CD14-positive monocyte (primary cell): ENCODE results near the gene SFMBT2. TPM values are rescaled to one million over a fixed set of nuclear protein-coding genes. Genes with fewer than 3 reads are reported as not detected.

Experiments used
- DNase-seq, 3 donors: peaks; one replicate each; pipeline ENCODE4 v3.0.0-alpha.2; 2011 to 2022
- H2AFZ ChIP-seq: 2 replicates; pipeline ENCODE4 v1.6.0; 2012; ENCODE audit warnings: mild to moderate bottlenecking, low read depth, low read length, inconsistent platforms; ENCODE audit not compliant: insufficient read depth, poor library complexity, severe bottlenecking
- H3K27ac ChIP-seq, 2 donors: 1 replicate in 1 of 2; 2 replicates in 1 of 2; pipeline ENCODE4 v1.5.1; 2012 to 2013; ENCODE audit warnings: low read length in 2 of 2, control low read depth in 1 of 2, inconsistent platforms in 1 of 2, low read depth in 1 of 2, mild to moderate bottlenecking in 1 of 2
- H3K27me3 ChIP-seq, 2 donors: one replicate each; pipeline versions ENCODE4 v1.6.0 to v1.6.1; 2011 to 2013; ENCODE audit warnings: low read length in 2 of 2; ENCODE audit not compliant: control insufficient read depth in 2 of 2, insufficient read depth in 2 of 2
- H3K36me3 ChIP-seq, 2 donors: replicated peaks in 1 of 2; 1 replicate in 1 of 2; 2 replicates in 1 of 2; pipeline versions ENCODE4 v1.5.1 to v1.6.1; 2012 to 2013; ENCODE audit warnings: low read length in 2 of 2, control low read depth in 1 of 2, inconsistent platforms in 1 of 2, mild to moderate bottlenecking in 1 of 2; ENCODE audit not compliant: insufficient read depth in 2 of 2, control insufficient read depth in 1 of 2
- H3K4me1 ChIP-seq, 2 donors: 1 replicate in 1 of 2; 2 replicates in 1 of 2; pipeline versions ENCODE4 v1.5.1 to v1.6.1; 2012 to 2013; ENCODE audit warnings: low read length in 2 of 2, control low read depth in 1 of 2, inconsistent platforms in 1 of 2, mild to moderate bottlenecking in 1 of 2, moderate library complexity in 1 of 2; ENCODE audit not compliant: insufficient read depth in 2 of 2, control insufficient read depth in 1 of 2
- H3K4me2 ChIP-seq: replicated peaks from 2 replicates; pipeline ENCODE3; 2012; ENCODE audit warnings: low read length, moderate library complexity, mild to moderate bottlenecking; ENCODE audit not compliant: poor library complexity, severe bottlenecking; ENCODE audit errors: extremely low read depth
- H3K4me3 ChIP-seq, 3 experiments: fragments of 200-600 bp in 1 of 3; sonication (generic) in 1 of 3; replicated peaks in 1 of 3; 1 replicate in 2 of 3; 2 replicates in 1 of 3; pipeline ENCODE4 v1.5.1; 2011 to 2013; ENCODE audit warnings: low read length in 3 of 3, mild to moderate bottlenecking in 3 of 3, control low read depth in 2 of 3, low read depth in 2 of 3, inconsistent platforms in 1 of 3, moderate library complexity in 1 of 3
- H3K79me2 ChIP-seq: 2 replicates; pipeline ENCODE4 v1.6.0; 2012; ENCODE audit warnings: mild to moderate bottlenecking, control low read depth, inconsistent platforms, low read length, moderate library complexity; ENCODE audit not compliant: insufficient read depth
- H3K9ac ChIP-seq: 2 replicates; pipeline ENCODE4 v1.6.0; 2017; ENCODE audit warnings: low read length, mild to moderate bottlenecking; ENCODE audit not compliant: insufficient read depth, poor library complexity, severe bottlenecking
- H3K9me3 ChIP-seq, 2 donors: replicated peaks in 1 of 2; 1 replicate in 1 of 2; 2 replicates in 1 of 2; pipeline versions ENCODE4 v1.5.1 to v1.6.1; 2012 to 2013; ENCODE audit warnings: low read length in 2 of 2, control low read depth in 1 of 2; ENCODE audit not compliant: control insufficient read depth in 1 of 2, insufficient read depth in 1 of 2
- H4K20me1 ChIP-seq: 2 replicates; pipeline ENCODE4 v1.6.0; 2012; ENCODE audit warnings: mild to moderate bottlenecking, low read length, control low read depth, moderate library complexity; ENCODE audit not compliant: insufficient read depth
- H3K27ac Mint-ChIP-seq, 7 donors: one replicate each; pipeline ENCODE4 v1.8.0; 2020; ENCODE audit warnings: mild to moderate bottlenecking in 7 of 7, mixed read lengths in 7 of 7, moderate library complexity in 6 of 7, inconsistent platforms in 2 of 7
- H3K27me3 Mint-ChIP-seq, 3 donors: one replicate each; pipeline ENCODE4 v1.8.0; 2021 to 2022; ENCODE audit warnings: low read depth in 3 of 3, mild to moderate bottlenecking in 3 of 3, mixed read lengths in 3 of 3, moderate library complexity in 3 of 3, inconsistent platforms in 1 of 3
- H3K36me3 Mint-ChIP-seq, 2 donors: one replicate each; pipeline ENCODE4 v1.8.0; 2020; ENCODE audit warnings: mixed read lengths in 2 of 2, inconsistent platforms in 1 of 2, mild to moderate bottlenecking in 1 of 2
- H3K4me1 Mint-ChIP-seq: one replicate; pipeline ENCODE4 v1.8.0; 2020; ENCODE audit warnings: mild to moderate bottlenecking, mixed read lengths
- H3K4me3 Mint-ChIP-seq, 2 donors: one replicate each; pipeline ENCODE4 v1.8.0; 2020; ENCODE audit warnings: mild to moderate bottlenecking in 2 of 2, mixed read lengths in 2 of 2, moderate library complexity in 1 of 2
- H3K9me3 Mint-ChIP-seq, 7 donors: one replicate each; pipeline ENCODE4 v1.8.0; 2020 to 2022; ENCODE audit warnings: mixed read lengths in 7 of 7, mild to moderate bottlenecking in 6 of 7, moderate library complexity in 6 of 7, inconsistent platforms in 2 of 7
- WGBS: methylation state at CpG from one replicate; pipeline ENCODE4 v1.1.5; 2013; ENCODE audit warnings: missing lambda C conversion rate; ENCODE audit not compliant: insufficient coverage; 5-methylcytosine and 5-hydroxymethylcytosine counted together
- intact Hi-C, 2 donors: fragments of 100-400 bp; cut with micrococcal nuclease; formaldehyde crosslinking; loops; one replicate each; pipeline versions ENCODE4 v1.15.0 to v1.15.1; 2023
- polyA plus RNA-seq, 3 donors: library from polyadenylated mRNA; depleted of rRNA in 1 of 3; unstranded in 2 of 3; stranded (reverse) in 1 of 3; fragments of 300-500 nt in 2 of 3; fragments of >200 nt in 1 of 3; fragmentation: Illumina TruSeq in 2 of 3; gene quantifications; 1 replicate in 2 of 3; 2 replicates in 1 of 3; pipeline ENCODE4 v1.2.3, GENCODE V29; 2012 to 2021
- TF ChIP-seq, protein P1 (sequence below): fragments of 200-600 bp; IDR thresholded peaks from one replicate; pipeline ENCODE4 v1.8.0; 2022; ENCODE audit warnings: antibody characterized with exemption, mild to moderate bottlenecking

Gene SFMBT2
- polyA plus RNA-seq, 3 donors: 0.53 to 10.9 (median 1.6) TPM

- 95% methylated on average over 9 of the region's 11 CpGs for WGBS
- H3K9ac ChIP-seq: no peak overlapping the region
- no peak overlapping the region for H3K4me2 ChIP-seq
- Mint-ChIP-seq H3K4me1 (peaks cover 21% of the 10 kb centered on the region), H3K4me3 (no peak overlapping the region), H3K27me3 (peaks cover 0 to 2% (median 0%) of the 10 kb centered on the region in 3 donors), H3K27ac (peak overlapping the region in 1 of 7 donors; percentile 50), H3K9me3 (no peaks in the 10 kb centered on the region), H3K36me3 (peaks cover 13% of the 10 kb centered on the region in 2 donors)
- H3K27ac ChIP-seq: peak overlapping the region in 1 of 2 donors; percentile 0
- intact Hi-C loops: no loop called here
- no peak overlapping the region for H2AFZ ChIP-seq
- H4K20me1 ChIP-seq: no peaks in the 10 kb centered on the region
- H3K27me3 ChIP-seq: no peaks in the 10 kb centered on the region
- TF ChIP-seq, protein P1, sequence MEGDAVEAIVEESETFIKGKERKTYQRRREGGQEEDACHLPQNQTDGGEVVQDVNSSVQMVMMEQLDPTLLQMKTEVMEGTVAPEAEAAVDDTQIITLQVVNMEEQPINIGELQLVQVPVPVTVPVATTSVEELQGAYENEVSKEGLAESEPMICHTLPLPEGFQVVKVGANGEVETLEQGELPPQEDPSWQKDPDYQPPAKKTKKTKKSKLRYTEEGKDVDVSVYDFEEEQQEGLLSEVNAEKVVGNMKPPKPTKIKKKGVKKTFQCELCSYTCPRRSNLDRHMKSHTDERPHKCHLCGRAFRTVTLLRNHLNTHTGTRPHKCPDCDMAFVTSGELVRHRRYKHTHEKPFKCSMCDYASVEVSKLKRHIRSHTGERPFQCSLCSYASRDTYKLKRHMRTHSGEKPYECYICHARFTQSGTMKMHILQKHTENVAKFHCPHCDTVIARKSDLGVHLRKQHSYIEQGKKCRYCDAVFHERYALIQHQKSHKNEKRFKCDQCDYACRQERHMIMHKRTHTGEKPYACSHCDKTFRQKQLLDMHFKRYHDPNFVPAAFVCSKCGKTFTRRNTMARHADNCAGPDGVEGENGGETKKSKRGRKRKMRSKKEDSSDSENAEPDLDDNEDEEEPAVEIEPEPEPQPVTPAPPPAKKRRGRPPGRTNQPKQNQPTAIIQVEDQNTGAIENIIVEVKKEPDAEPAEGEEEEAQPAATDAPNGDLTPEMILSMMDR: no peak
- DNase-seq: no peak
- H3K79me2 ChIP-seq: no peaks in the 10 kb centered on the region
- H3K4me3 ChIP-seq: no peak overlapping the region
- peaks cover 4 to 21% of the 10 kb centered on the region in 2 donors for H3K36me3 ChIP-seq
- peaks cover 9 to 10% of the 10 kb centered on the region in 2 donors for H3K4me1 ChIP-seq
- no peaks in the 10 kb centered on the region for H3K9me3 ChIP-seq
Measured at GRCh38 chr10:7248585-7249164, 162.2 kb downstream of the SFMBT2 start.

DNA sequence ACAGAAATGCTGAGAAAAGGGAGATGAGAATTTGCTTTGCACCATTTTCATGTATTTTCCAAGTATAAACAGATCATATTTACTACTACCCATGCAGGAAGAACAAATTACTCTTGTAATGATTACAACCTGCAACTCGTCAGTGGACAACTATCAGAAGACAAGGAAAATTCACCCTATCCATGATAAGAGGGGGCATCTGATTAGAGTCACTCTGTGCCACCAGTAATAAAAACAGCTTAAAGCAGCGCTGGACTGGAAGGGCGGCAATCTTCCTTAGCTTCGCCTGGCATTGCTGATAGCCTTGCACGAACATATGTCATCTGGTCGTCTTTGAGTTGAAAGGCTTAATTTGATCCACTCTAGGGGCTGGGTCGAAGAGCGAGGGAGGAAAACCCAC is 162.7 kb downstream of the SFMBT2 start:
- Mint-ChIP-seq H3K27me3 (peaks cover 0 to 2% (median 0%) of the 10 kb centered on the region in 3 donors), H3K4me1 (peaks cover 25% of the 10 kb centered on the region), H3K9me3 (no peaks in the 10 kb centered on the region), H3K4me3 (no peak overlapping the region), H3K27ac (peak overlapping the region in 1 of 7 donors; percentile 50), H3K36me3 (peaks cover 11 to 12% of the 10 kb centered on the region in 2 donors)
- intact Hi-C loops: no loop called here
- no peaks in the 10 kb centered on the region for H3K79me2 ChIP-seq
- H3K27me3 ChIP-seq: no peaks in the 10 kb centered on the region
- no peak overlapping the region for H3K4me3 ChIP-seq
- no peak overlapping the region for H3K27ac ChIP-seq
- no peak overlapping the region for H2AFZ ChIP-seq
- no peak for DNase-seq
- TF ChIP-seq, protein P1: no peak
- 100% methylated on average over 3 of the region's 8 CpGs for WGBS
- no peaks in the 10 kb centered on the region for H4K20me1 ChIP-seq
- no peak overlapping the region for H3K9ac ChIP-seq
- no peak overlapping the region for H3K4me2 ChIP-seq
- H3K4me1 ChIP-seq: peaks cover 9 to 14% of the 10 kb centered on the region in 2 donors
- peaks cover 4 to 23% of the 10 kb centered on the region in 2 donors for H3K36me3 ChIP-seq
- no peaks in the 10 kb centered on the region for H3K9me3 ChIP-seq
